ENCODE data around the gene FAM209B. TPM values are rescaled to one million over a fixed set of nuclear protein-coding genes. Genes with fewer than 3 reads are reported as not detected.
"Not testable (repeated sequence)": the region's sequence is repeated elsewhere in the genome, so short reads cannot be mapped to it uniquely, and the experiment has no call there.

FAM209B gene
- polyA plus RNA-seq, 3 donors, result 0.33 to 0.48 TPM; not detected in 1

DNA sequence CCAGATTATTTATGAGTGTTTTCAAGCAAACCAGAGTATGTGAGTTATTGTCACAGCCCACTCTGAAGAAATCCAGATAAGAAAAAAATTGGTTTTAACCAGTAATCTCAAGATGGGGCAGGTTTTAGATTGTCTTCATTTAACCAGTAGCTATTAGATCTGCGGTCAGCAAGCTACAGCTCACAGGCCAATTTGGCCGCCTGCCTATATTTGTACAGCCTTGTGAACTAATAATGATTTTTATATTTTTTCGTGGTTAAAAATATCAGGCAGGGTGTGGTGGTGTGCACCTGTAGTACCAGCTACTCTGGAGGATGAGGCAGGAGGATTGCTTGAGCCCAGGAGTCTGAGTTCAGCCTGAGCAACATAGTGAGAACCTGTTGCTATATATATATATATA lies 5.0 kb downstream of the FAM209B start:
- no peak for DNase-seq

- no peak for DNase-seq
Observed at GRCh38 chr20:56540415-56540814, 7.4 kb downstream of the FAM209B start.

GRCh38 chr20:56542489-56543030 lies 9.5 kb downstream of the FAM209B start:
- DNase-seq, result no peak

DNA sequence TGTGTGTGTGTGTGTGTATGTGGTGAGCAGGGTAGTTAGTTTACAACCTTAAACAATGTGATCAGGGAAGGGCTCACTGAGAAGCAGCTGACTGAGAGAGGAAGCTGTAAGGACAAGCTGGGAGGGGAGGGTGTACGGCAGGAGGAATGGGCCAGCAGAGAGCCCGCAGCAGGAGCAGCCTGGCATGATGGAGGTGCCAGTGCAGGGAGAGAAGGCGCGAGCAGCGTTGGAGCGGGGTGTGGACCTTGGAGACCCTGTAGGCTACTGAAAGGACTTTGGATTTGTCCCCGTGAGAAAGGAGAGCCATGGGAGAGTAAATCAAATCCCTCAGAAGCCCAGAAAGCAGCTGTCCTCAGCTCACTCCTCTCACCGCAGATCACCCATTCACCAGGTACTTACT lies 18.5 kb downstream of the FAM209B start:
- DNase-seq, result no peak

GRCh38 chr20:56552911-56553629 lies 20.0 kb downstream of the FAM209B start:
- DNase-seq, result no peak

DNA sequence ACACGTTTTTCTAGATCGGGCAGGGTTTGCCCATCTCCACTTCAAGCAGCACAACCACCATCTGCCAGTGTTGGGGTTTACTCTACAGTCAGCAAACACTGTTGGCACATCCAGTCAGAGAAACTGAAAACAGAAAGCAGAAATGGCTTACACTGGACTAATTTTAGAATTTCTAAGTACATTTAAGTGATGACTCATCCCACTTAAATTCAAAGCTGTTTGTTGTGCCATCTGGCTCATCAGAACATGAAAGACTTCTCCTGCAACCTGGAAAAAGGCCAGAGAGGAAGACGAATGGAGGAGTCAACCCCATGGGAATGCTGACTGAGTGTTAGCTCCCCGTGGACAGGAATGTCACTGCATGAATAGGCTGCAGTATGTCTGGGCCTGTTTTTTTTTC lies 21.8 kb downstream of the FAM209B start:
- peak; percentile 11 for DNase-seq

DNA sequence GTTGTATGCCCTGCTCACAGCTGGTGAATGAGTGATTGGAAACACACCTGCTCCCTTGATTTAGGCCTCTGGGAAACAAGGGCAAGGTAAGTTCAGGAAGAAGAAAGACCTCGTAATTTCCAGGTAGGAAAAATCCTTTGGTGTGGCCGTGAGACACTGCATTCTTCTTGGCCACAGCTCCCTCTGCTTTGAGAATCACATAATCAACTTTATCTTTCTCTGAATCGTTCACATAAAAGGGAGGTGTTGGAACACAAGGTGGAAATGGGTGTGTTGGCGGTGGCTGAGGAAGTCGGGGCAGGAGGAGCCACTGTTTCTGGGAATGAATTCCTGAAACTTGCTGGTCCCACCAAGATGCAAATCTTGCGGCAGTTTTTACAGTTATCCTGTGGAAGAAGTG lies 25.9 kb downstream of the FAM209B start:
- DNase-seq, result no peak

- DNase-seq, result not testable (repeated sequence)
Observed at GRCh38 chr20:56564526-56564925, 31.5 kb downstream of the FAM209B start.

DNA sequence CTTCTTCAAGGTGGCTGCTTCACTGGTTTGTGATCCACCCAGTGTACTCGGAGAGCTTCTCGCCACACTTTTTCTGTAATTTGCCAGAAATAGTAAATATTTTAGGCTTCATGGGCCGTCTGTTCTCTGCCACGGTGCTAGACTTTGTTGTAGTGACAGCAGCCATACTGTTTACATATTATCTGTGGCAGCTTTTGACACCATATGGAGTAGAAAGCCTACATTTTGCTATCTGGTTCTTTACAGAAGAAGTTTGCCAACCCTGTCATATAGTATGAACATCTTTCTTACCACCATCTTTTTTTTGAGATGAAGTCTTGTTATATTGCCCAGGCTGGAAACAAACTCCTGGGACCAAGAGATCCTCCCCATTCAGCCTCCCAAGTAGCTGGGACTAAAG lies 32.5 kb downstream of the FAM209B start:
- DNase-seq, result no peak

- DNase-seq, result peak; percentile 14
Observed at GRCh38 chr20:56566621-56567020, 33.6 kb downstream of the FAM209B start.

DNA sequence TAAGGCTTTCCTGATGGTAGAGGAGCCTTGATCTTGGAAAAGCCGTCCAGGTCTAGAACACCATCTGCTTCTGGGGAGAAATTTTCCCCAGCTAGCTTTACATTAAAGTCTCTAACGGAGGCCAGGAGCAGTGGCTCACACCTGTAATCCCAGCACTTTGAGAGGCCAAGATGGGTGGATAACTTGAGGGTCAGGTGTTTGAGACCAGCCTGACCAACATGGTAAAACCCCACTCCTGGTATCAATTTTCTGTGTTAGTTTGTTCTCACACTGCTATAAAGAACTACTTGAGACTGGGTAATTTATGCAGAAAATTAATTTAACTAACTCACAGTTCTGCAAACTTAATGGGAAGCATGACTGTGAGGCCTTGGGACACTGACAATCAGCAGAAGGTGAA lies 37.8 kb downstream of the FAM209B start:
- DNase-seq, result no peak

- DNase-seq, result no peak
Observed at GRCh38 chr20:56572172-56572571, 39.1 kb downstream of the FAM209B start.

- DNase-seq, result no peak
Observed at GRCh38 chr20:56573986-56574385, 40.9 kb downstream of the FAM209B start.

GRCh38 chr20:56574531-56575142 lies 41.6 kb downstream of the FAM209B start:
- DNase-seq, result no peak

- DNase-seq, result no peak
Observed at GRCh38 chr20:56575157-56575556, 42.1 kb downstream of the FAM209B start.

DNA sequence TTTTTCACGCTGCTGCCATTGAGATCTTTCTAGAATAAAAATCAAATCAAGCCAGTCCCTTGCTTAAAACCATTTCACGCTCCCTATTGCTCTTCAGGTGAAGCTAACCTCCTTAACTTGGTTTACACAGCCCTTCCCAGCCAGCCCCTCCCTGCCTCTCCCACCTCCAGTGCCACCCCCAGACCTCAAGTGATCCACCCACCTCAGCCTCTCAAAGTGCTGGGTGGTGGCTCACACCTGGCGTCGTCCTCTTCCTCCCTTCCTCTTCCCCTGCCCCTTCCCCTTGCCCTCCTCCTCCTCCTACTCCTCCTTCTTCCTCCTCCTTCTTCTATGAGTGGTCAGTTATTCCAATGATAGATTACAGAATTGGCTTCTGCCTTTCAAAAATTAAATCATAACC lies 42.9 kb downstream of the FAM209B start:
- DNase-seq, result no peak

DNA sequence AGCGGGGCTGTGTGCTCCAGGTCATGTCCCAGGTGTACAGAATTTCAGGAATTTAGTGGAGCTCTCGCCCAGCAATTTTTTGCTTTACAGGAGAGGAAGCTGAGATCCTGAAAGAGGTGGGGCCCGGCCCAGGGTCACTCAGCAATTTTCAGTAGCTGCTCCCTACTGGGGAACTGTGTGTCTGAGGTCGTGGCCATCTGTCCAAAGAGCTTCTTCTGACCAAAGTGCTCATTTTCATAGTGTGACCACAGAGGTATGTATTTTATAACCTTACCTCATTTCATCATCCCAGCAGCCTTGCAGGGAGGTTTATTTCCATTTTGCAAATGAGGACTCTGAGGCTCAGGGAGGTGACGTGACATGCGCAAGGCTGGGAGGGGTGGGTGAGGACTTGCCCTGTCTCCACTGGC lies 46.3 kb downstream of the FAM209B start:
- no peak for DNase-seq

- no peak for DNase-seq
Observed at GRCh38 chr20:56580226-56580625, 47.2 kb downstream of the FAM209B start.

- no peak for DNase-seq
Observed at GRCh38 chr20:56581701-56582100, 48.7 kb downstream of the FAM209B start.

DNA sequence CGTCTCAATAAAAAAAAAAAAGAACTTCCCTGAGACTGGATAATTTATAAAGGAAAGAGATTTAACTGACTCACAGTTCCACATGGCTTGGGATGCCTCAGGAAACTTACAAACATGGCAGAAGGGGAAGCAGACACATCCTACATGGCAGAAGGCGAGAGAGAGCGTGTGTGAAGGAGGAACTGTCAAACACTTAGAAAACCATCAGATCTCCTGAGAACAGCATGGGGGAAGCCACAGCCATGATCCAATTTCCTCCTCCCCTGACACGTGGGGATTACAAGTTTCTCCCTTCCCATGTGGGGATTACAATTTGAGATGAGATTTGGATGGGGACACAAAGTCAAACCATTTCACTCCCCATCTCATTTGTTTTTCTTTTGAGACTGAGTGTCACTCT lies 49.5 kb downstream of the FAM209B start:
- DNase-seq, result no peak

DNA sequence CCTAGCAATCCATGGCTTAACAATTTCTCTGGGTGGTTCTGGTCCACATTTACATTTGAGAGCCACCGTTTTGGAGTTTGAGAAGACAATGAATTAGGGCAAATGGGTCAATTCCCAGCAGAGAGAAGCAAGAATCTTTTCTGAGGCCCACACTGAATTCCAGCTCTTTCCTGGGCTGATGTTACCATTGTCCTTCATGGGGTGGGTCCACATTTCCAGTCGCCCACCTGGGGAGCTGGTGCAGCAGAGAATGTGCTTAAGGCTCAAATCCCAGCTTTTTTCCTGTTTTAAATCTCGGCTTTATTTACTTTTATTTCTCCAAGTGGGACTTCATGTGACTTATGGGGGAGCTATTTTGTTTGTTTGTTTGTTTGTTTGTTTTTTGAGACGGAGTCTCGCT lies 51.9 kb downstream of the FAM209B start:
- no peak for DNase-seq

Measured in renal pelvis (tissue), 4 donors.